Gastrocnemius medialis (tissue), 4 donors: Measurements from ENCODE around the gene MUS81.

Experiments
- POLR2A ChIP-seq, 2 donors: fragments of 450-650 bp; IDR thresholded peaks; one replicate each; pipeline ENCODE4 v1.6.1; 2017; ENCODE audit warnings: antibody characterized with exemption in 2 of 2, mild to moderate bottlenecking in 2 of 2, moderate library complexity in 2 of 2
- TF ChIP-seq, protein P1 (sequence below), 5 experiments: fragments of 450-650 bp in 3 of 5; fragments of 200-600 bp in 2 of 5; sonication (generic) in 2 of 5; IDR thresholded peaks in 4 of 5; conservative IDR thresholded peaks in 1 of 5; 1 replicate in 4 of 5; 2 replicates in 1 of 5; pipeline ENCODE4 v1.5.1; 2016 to 2019; ENCODE audit warnings: antibody characterized with exemption in 5 of 5, mild to moderate bottlenecking in 3 of 5, moderate library complexity in 3 of 5

DNA sequence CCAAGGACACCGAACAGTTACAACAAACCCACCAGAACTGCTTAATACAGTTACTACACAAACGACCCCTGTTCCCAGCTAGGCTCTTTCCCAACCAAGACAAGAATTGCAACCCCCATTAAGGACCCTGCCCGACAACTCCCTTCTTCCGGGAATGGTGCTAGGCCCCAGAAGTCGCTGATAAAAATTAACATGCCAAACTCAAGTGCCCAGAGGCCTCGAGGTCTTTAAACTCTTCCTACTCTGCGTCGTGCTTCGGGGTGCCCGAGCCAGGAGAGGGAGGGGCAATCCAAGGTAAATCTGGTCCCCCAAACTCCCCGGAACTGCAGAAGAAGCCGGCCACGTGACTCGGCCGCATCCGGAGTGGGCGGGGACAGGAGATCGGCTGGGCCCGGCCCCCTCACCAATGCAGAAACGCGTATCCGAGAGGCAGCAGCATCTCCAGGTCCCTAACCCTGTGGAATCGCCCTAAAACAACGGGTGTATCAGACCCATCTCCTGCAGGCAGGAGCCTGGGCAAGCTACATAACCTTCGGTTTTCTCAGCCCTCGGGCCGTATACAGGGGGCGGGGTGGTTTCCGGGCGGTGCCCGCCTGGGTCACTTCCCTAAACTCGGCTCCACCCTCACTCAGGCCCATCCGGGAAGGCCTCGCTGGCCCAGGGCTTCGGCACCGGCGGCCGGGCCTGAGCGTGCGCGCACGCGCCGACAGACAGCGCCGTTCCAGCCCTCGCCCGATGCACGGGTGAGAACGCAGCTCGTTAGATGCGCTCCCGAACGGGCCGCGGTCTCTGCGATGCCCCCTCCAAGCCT is 3.3 kb upstream of the MUS81 start:
- TF ChIP-seq, protein P1, sequence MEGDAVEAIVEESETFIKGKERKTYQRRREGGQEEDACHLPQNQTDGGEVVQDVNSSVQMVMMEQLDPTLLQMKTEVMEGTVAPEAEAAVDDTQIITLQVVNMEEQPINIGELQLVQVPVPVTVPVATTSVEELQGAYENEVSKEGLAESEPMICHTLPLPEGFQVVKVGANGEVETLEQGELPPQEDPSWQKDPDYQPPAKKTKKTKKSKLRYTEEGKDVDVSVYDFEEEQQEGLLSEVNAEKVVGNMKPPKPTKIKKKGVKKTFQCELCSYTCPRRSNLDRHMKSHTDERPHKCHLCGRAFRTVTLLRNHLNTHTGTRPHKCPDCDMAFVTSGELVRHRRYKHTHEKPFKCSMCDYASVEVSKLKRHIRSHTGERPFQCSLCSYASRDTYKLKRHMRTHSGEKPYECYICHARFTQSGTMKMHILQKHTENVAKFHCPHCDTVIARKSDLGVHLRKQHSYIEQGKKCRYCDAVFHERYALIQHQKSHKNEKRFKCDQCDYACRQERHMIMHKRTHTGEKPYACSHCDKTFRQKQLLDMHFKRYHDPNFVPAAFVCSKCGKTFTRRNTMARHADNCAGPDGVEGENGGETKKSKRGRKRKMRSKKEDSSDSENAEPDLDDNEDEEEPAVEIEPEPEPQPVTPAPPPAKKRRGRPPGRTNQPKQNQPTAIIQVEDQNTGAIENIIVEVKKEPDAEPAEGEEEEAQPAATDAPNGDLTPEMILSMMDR (IDR thresholded peaks at IDR 0.05 in 4 of 5, conservative IDR thresholded peaks at IDR 0.05 in 1 of 5), result no peak
- TF ChIP-seq POLR2A (IDR thresholded peaks at IDR 0.05), result peak in 1 of 2 donors; percentile 59
